NCI-H446 (cell line): ENCODE results near the gene FOXP1.
"Not testable (repeated sequence)": the region's sequence is repeated elsewhere in the genome, so short reads cannot be mapped to it uniquely, and the experiment has no call there.

Experiments used
- DNase-seq, 2 experiments: peaks; one replicate each; lab custom pipeline; 2025; lab: John Stamatoyannopoulos, UW

FOXP1 gene

GRCh38 chr3:71330505-71330904, 253.0 kb downstream of the FOXP1 start:
- no peak for DNase-seq

- no peak for DNase-seq
These were observed 253.7 kb downstream of the FOXP1 start for GRCh38 chr3:71329817-71330216.

GRCh38 chr3:71328926-71329325, 254.6 kb downstream of the FOXP1 start:
- DNase-seq, result no peak

- DNase-seq, result no peak
These were observed 255.6 kb downstream of the FOXP1 start for GRCh38 chr3:71327936-71328335.

GRCh38 chr3:71325715-71326114, 257.8 kb downstream of the FOXP1 start:
- no peak for DNase-seq

GRCh38 chr3:71324224-71324623, 259.3 kb downstream of the FOXP1 start:
- not testable (repeated sequence) for DNase-seq

DNA sequence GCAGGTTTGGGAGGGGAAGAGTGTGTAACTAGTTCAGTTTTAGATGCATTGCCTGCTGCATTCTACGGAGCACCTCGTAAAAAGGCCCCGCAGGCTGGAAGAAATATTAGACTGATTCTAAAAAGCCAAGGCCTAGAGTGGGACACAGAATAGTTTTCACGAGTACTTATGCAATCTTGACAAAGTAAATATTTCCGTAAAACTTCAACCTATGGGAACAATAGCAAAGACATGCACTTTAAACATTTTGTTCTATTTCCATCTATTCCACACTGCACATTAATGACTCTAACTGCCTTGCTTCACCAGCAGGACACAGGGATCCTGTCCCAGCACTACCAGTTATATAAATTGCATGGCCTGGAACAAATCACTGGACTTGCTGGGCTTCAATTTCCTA, 260.0 kb downstream of the FOXP1 start:
- no peak for DNase-seq

- DNase-seq, result no peak
These were observed 261.4 kb downstream of the FOXP1 start for GRCh38 chr3:71322154-71322553.

DNA sequence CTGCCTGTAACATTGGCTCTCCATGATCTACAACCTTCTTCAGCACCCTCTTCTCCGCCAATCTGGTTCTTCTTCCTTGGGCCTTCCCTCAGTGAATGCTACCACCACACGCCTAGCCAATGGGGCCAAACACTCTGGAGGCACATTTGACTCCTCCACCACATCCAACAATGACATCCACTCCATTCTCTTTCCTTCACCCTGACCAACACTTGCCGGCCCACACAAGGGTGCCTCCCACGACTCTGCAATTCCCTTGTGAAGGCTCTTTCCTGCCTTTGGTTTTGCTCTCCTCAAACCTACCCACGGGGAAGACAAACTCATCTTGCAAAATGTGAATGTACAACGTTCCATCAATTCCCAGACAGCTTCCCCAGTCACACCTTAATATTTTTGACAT, 263.8 kb downstream of the FOXP1 start:
- DNase-seq, result no peak

GRCh38 chr3:71318458-71318827, 265.1 kb downstream of the FOXP1 start:
- DNase-seq, result no peak

GRCh38 chr3:71317749-71318457, 265.6 kb downstream of the FOXP1 start:
- no peak for DNase-seq

- no peak for DNase-seq
These were observed 266.4 kb downstream of the FOXP1 start for GRCh38 chr3:71317140-71317539.

DNA sequence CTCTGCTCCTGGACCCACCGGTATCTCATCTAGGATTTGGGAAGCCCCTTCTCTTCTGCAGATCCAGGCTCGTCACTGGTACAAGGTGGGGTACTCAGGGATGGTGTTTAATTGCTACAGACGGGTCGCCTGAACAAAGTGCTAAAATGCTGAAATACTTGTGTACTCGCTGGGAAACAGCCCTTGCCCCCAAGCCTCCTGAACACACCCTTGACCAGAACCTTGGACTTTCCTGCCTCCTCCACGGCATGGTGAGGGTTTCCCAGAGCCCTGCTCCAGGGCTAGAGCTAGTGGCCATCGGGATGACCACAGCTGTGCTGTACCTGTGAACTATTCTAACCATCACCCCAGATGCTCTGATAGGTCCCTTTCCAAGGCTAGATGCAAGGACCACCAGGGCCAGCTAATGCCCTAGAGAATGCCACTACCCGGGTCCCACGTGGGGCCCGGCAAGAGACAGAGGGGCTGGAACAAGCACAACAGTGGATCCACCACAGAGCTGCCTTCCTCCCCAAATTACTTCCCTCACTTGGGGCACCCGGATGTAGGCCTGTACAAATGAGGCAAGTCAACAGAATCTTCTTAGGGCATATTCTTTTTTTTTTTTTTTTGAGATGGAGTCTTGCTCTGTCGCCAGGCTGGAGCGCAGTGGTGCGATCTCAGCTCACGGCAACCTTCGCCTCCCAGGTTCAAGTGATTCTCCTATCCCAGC, 267.3 kb downstream of the FOXP1 start:
- no peak for DNase-seq

GRCh38 chr3:71315431-71315830, 268.1 kb downstream of the FOXP1 start:
- DNase-seq, result no peak

DNA sequence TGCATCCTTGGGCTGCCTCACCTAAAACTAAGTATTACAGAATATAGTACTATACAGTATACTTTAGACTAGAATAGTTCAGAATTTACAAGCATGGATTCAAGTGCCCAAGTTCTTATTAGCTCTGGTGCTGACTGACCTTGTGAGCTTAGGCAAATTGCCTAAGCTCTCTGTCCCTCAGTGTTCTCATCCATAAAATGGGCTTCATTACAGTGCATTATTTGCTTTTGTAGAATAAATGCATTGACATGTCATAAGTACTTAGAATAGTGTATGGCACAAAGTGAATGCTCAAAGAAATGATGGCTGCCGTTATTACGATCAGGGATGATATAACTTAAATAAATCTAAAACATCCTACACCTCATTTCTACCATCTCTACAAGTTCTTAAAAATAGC, 269.7 kb downstream of the FOXP1 start:
- DNase-seq, result no peak

- no peak for DNase-seq
These were observed 271.1 kb downstream of the FOXP1 start for GRCh38 chr3:71312461-71312860.

DNA sequence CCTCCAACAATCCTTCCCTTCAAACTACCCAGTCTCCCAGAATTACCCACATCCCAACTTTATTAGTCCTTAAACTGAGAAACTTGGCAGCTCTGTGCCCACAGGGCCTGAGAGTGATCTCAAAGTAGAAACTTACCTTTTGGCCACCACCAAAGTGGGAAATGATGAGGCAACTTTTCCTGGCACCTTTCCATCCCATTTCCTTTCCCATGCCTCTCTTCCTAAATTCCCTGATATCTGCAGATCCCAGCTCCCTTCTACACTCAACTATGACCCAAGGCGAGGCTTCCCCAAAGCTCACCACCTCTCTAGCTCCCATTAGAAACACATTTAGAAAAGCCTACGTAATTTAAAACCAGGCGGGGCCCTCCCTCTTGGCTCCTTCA, 271.9 kb downstream of the FOXP1 start:
- no peak for DNase-seq

GRCh38 chr3:71310980-71311660, 272.4 kb downstream of the FOXP1 start:
- DNase-seq, result no peak

GRCh38 chr3:71310359-71310979, 273.1 kb downstream of the FOXP1 start:
- DNase-seq, result no peak

DNA sequence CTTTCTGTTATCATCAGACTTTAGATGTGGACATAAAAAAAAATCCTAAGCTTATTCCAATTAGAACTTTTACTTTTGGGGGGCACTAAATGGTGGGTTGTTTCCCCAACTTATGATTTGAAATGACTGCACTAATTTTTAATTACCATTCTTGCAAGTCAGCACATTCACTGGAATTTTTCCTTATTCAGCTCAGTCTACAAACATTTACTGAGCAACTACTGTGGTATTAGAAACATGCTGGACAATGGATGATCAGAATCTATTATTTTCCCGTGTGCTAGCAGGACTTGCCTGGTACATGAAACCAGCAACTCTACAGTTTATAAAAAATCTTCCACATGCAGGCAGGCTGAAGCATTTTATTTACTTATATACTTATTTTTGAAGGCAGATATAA, 273.6 kb downstream of the FOXP1 start:
- no peak for DNase-seq

GRCh38 chr3:71309342-71309741, 274.2 kb downstream of the FOXP1 start:
- no peak for DNase-seq

DNA sequence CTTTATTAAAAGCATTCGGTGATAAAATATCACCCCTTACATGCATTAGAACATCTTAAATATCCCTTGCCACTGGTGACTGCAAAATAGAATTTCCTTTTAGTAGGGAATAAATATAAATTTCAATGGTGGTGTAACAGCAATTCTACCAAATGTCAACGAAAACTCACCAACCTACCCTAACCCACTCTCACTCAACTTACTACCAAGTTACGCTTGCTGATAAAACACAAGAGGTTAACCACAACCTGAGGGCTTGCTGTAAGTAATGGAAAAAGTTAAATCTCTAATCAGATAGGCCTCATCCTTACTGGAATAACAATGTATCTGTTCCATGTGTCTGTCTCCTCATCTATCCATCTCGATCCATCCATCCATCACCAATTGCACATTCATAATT, 274.7 kb downstream of the FOXP1 start:
- DNase-seq, result no peak
